Measurements from ENCODE around the gene TMCC1. TPM values are rescaled to one million over a fixed set of nuclear protein-coding genes. Genes with fewer than 3 reads are reported as not detected.

The TMCC1 gene
- total and polyA plus RNA-seq, 4 donors, result 10.2 to 60.0 (median 11.0) TPM

DNA sequence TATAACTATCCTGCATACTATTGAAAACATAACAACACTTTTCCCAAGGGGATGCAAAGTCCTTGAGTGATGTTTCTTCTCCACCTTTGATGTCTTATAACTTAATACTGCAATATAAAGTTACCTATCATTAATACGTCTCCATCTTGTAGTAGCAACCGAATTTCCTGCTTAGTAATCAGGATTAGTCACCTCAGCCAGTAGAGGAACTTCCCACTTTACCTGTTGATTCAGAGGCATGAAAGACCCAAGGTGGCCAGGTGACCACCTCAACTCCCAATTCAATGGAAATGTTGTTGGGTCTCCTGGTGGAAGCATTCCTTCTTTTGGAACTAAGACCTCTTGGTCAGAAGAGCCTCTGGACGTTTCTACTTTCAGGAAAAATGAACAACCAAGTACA lies 3.5 kb upstream of the TMCC1 start:
- H3K9ac ChIP-seq (ENCODE audit: low read depth in 1 of 2, low read length in 2 of 2), result no peak overlapping the region
- no peak overlapping the region for H3K4me3 ChIP-seq (ENCODE audit: low read depth in 1 of 3, low read length in 3 of 3)
- no peaks in the 10 kb centered on the region for H3K9me3 ChIP-seq (ENCODE audit: control insufficient read depth in 4 of 4, low read length in 3 of 4)
- TF ChIP-seq GABPA (IDR thresholded peaks at IDR 0.05 in 1 of 2, conservative IDR thresholded peaks at IDR 0.05 in 1 of 2) (no peak), FOXA1 (IDR thresholded peaks at IDR 0.05) (no peak), JUND (IDR thresholded peaks at IDR 0.05) (no peak), RAD21 (IDR thresholded peaks at IDR 0.05) (no peak), HNF4A (conservative IDR thresholded peaks at IDR 0.05) (no peak), EGR1 (IDR thresholded peaks at IDR 0.05; ENCODE audit: low read depth in 2 of 2) (no peak), SP1 (IDR thresholded peaks at IDR 0.05) (no peak), FOXA2 (IDR thresholded peaks at IDR 0.05) (no peak), RXRA (IDR thresholded peaks at IDR 0.05) (no peak), NR2F2 (IDR thresholded peaks at IDR 0.05) (no peak), HNF4G (IDR thresholded peaks at IDR 0.05) (no peak), YY1 (IDR thresholded peaks at IDR 0.05) (no peak), TAF1 (conservative IDR thresholded peaks at IDR 0.05) (no peak)
- TF ChIP-seq, protein P1, sequence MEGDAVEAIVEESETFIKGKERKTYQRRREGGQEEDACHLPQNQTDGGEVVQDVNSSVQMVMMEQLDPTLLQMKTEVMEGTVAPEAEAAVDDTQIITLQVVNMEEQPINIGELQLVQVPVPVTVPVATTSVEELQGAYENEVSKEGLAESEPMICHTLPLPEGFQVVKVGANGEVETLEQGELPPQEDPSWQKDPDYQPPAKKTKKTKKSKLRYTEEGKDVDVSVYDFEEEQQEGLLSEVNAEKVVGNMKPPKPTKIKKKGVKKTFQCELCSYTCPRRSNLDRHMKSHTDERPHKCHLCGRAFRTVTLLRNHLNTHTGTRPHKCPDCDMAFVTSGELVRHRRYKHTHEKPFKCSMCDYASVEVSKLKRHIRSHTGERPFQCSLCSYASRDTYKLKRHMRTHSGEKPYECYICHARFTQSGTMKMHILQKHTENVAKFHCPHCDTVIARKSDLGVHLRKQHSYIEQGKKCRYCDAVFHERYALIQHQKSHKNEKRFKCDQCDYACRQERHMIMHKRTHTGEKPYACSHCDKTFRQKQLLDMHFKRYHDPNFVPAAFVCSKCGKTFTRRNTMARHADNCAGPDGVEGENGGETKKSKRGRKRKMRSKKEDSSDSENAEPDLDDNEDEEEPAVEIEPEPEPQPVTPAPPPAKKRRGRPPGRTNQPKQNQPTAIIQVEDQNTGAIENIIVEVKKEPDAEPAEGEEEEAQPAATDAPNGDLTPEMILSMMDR (IDR thresholded peaks at IDR 0.05; ENCODE audit: low read depth, low read length, missing input control), result no peak
- TF ChIP-seq, protein P2, sequence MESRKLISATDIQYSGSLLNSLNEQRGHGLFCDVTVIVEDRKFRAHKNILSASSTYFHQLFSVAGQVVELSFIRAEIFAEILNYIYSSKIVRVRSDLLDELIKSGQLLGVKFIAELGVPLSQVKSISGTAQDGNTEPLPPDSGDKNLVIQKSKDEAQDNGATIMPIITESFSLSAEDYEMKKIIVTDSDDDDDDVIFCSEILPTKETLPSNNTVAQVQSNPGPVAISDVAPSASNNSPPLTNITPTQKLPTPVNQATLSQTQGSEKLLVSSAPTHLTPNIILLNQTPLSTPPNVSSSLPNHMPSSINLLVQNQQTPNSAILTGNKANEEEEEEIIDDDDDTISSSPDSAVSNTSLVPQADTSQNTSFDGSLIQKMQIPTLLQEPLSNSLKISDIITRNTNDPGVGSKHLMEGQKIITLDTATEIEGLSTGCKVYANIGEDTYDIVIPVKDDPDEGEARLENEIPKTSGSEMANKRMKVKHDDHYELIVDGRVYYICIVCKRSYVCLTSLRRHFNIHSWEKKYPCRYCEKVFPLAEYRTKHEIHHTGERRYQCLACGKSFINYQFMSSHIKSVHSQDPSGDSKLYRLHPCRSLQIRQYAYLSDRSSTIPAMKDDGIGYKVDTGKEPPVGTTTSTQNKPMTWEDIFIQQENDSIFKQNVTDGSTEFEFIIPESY (IDR thresholded peaks at IDR 0.05), result no peak
- TF ChIP-seq, protein P3, sequence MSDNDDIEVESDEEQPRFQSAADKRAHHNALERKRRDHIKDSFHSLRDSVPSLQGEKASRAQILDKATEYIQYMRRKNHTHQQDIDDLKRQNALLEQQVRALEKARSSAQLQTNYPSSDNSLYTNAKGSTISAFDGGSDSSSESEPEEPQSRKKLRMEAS (IDR thresholded peaks at IDR 0.05), result no peak
- TF ChIP-seq, protein P4, sequence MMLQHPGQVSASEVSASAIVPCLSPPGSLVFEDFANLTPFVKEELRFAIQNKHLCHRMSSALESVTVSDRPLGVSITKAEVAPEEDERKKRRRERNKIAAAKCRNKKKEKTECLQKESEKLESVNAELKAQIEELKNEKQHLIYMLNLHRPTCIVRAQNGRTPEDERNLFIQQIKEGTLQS (IDR thresholded peaks at IDR 0.05), result no peak
- TF ChIP-seq, protein P5, sequence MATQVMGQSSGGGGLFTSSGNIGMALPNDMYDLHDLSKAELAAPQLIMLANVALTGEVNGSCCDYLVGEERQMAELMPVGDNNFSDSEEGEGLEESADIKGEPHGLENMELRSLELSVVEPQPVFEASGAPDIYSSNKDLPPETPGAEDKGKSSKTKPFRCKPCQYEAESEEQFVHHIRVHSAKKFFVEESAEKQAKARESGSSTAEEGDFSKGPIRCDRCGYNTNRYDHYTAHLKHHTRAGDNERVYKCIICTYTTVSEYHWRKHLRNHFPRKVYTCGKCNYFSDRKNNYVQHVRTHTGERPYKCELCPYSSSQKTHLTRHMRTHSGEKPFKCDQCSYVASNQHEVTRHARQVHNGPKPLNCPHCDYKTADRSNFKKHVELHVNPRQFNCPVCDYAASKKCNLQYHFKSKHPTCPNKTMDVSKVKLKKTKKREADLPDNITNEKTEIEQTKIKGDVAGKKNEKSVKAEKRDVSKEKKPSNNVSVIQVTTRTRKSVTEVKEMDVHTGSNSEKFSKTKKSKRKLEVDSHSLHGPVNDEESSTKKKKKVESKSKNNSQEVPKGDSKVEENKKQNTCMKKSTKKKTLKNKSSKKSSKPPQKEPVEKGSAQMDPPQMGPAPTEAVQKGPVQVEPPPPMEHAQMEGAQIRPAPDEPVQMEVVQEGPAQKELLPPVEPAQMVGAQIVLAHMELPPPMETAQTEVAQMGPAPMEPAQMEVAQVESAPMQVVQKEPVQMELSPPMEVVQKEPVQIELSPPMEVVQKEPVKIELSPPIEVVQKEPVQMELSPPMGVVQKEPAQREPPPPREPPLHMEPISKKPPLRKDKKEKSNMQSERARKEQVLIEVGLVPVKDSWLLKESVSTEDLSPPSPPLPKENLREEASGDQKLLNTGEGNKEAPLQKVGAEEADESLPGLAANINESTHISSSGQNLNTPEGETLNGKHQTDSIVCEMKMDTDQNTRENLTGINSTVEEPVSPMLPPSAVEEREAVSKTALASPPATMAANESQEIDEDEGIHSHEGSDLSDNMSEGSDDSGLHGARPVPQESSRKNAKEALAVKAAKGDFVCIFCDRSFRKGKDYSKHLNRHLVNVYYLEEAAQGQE (IDR thresholded peaks at IDR 0.05), result no peak
- no peak overlapping the region for H3K27ac ChIP-seq (ENCODE audit: low read depth in 1 of 2, low read length in 2 of 2)
- WGBS, result 87% methylated on average over 3 of the region's 3 CpGs
- no peak for DNase-seq (ENCODE audit: low spot score)
- H3K4me1 ChIP-seq (ENCODE audit: control insufficient read depth in 4 of 4, insufficient read depth in 4 of 4, low read length in 3 of 4), result peaks cover 4 to 15% (median 7%) of the 10 kb centered on the region in 4 donors
- H3K27me3 ChIP-seq (ENCODE audit: control insufficient read depth in 4 of 4, insufficient read depth in 4 of 4, low read length in 3 of 4), result no peaks in the 10 kb centered on the region
- no peaks in the 10 kb centered on the region for H3K36me3 ChIP-seq (ENCODE audit: control insufficient read depth in 4 of 4, insufficient read depth in 3 of 4, low read depth in 1 of 4, low read length in 3 of 4)

All from liver (tissue), 9 donors.